Thyroid gland (tissue), 4 donors: Measurements from ENCODE around the gene NBAS. TPM values are rescaled to one million over a fixed set of nuclear protein-coding genes. Genes with fewer than 3 reads are reported as not detected.

ENCODE experiments used
- DNase-seq, 2 donors: peaks; one replicate each; pipeline ENCODE4 v3.0.0-alpha.2; 2019
- H3K27ac ChIP-seq, 3 donors: fragments of 200-600 bp; sonication (generic); 1 replicate in 2 of 3; 2 replicates in 1 of 3; pipeline ENCODE4 v1.5.1; 2016 to 2019; ENCODE audit warnings: mild to moderate bottlenecking in 1 of 3, moderate library complexity in 1 of 3
- H3K27me3 ChIP-seq: fragments of 200-600 bp; sonication (generic); one replicate; pipeline ENCODE4 v1.5.1; 2019
- H3K36me3 ChIP-seq, 2 donors: fragments of 200-600 bp; sonication (generic); one replicate each; pipeline ENCODE4 v1.5.1; 2016 to 2019
- H3K4me1 ChIP-seq, 2 donors: fragments of 200-600 bp; sonication (generic); one replicate each; pipeline ENCODE4 v1.5.1; 2017 to 2019
- H3K4me3 ChIP-seq, 3 donors: fragments of 200-600 bp; sonication (generic); replicated peaks in 1 of 3; 1 replicate in 2 of 3; 2 replicates in 1 of 3; pipeline ENCODE4 v1.5.1; 2016; ENCODE audit warnings: mild to moderate bottlenecking in 1 of 3
- H3K9me3 ChIP-seq: fragments of 200-600 bp; sonication (generic); one replicate; pipeline ENCODE4 v1.5.1; 2017
- CTCF ChIP-seq, 6 experiments: fragments of 200-600 bp in 3 of 6; fragments of 450-650 bp in 3 of 6; sonication (generic) in 3 of 6; IDR thresholded peaks; one replicate each; pipeline ENCODE4 v1.5.1; 2016 to 2019; ENCODE audit warnings: antibody characterized with exemption in 6 of 6, mild to moderate bottlenecking in 2 of 6, inconsistent platforms in 1 of 6, moderate library complexity in 1 of 6
- POLR2A ChIP-seq, 2 donors: fragments of 450-650 bp; IDR thresholded peaks; one replicate each; pipeline ENCODE4 v1.6.1; 2017; ENCODE audit warnings: antibody characterized with exemption in 2 of 2, mild to moderate bottlenecking in 2 of 2, moderate library complexity in 1 of 2
- WGBS, 2 donors: methylation state at CpG; one replicate each; pipeline ENCODE4 v1.1.5; 2017; 5-methylcytosine and 5-hydroxymethylcytosine counted together
- intact Hi-C: fragments of 100-400 bp; cut with DNase I; formaldehyde crosslinking; loops from one replicate; pipeline ENCODE4 v1.15.1; 2023
- total RNA-seq, 4 donors: library from RNA; depleted of rRNA; stranded (reverse); fragments of >200 nt; gene quantifications; one replicate each; pipeline ENCODE4 v1.2.3, GENCODE V29; 2016

Gene NBAS
- total RNA-seq, 4 donors from 2014 or later = 50.4 to 71.5 (median 54.7) TPM

- H3K4me1 ChIP-seq = no peaks in the 10 kb centered on the region
- DNase-seq = no peak
- H3K36me3 ChIP-seq = no peaks in the 10 kb centered on the region
- H3K9me3 ChIP-seq = no peaks in the 10 kb centered on the region
- H3K4me3 ChIP-seq = no peak overlapping the region
- no peaks in the 10 kb centered on the region for H3K27me3 ChIP-seq
- 95 to 98% methylated on average over 2 of the region's 2 CpGs for WGBS, 2 donors
- intact Hi-C loops = no loop called here
- TF ChIP-seq POLR2A (IDR thresholded peaks at IDR 0.05) (no peak), CTCF (IDR thresholded peaks at IDR 0.05) (no peak)
- no peak overlapping the region for H3K27ac ChIP-seq
Measured at GRCh38 chr2:15436195-15436594, 124.9 kb downstream of the NBAS start.

GRCh38 chr2:15435474-15435873, 125.7 kb downstream of the NBAS start:
- WGBS, 2 donors = 79 to 83% methylated on average over 5 of the region's 5 CpGs
- no peak for DNase-seq
- H3K27me3 ChIP-seq = no peaks in the 10 kb centered on the region
- no peaks in the 10 kb centered on the region for H3K4me1 ChIP-seq
- TF ChIP-seq POLR2A (IDR thresholded peaks at IDR 0.05) (no peak), CTCF (IDR thresholded peaks at IDR 0.05) (no peak)
- no peak overlapping the region for H3K27ac ChIP-seq
- H3K36me3 ChIP-seq = no peaks in the 10 kb centered on the region
- no peak overlapping the region for H3K4me3 ChIP-seq
- intact Hi-C loops = no loop called here
- no peaks in the 10 kb centered on the region for H3K9me3 ChIP-seq

- H3K27ac ChIP-seq = no peak overlapping the region
- no peaks in the 10 kb centered on the region for H3K36me3 ChIP-seq
- H3K4me1 ChIP-seq = no peaks in the 10 kb centered on the region
- no peaks in the 10 kb centered on the region for H3K27me3 ChIP-seq
- H3K4me3 ChIP-seq = no peak overlapping the region
- WGBS, 2 donors = 88 to 94% methylated on average over 5 of the region's 5 CpGs
- TF ChIP-seq POLR2A (IDR thresholded peaks at IDR 0.05) (no peak), CTCF (IDR thresholded peaks at IDR 0.05) (no peak)
- no peaks in the 10 kb centered on the region for H3K9me3 ChIP-seq
- intact Hi-C loops = no loop called here
- DNase-seq = no peak
Measured at GRCh38 chr2:15432642-15433256, 128.4 kb downstream of the NBAS start.

- H3K9me3 ChIP-seq = no peaks in the 10 kb centered on the region
- H3K36me3 ChIP-seq = no peaks in the 10 kb centered on the region
- no peak for DNase-seq
- H3K27me3 ChIP-seq = no peaks in the 10 kb centered on the region
- no peaks in the 10 kb centered on the region for H3K4me1 ChIP-seq
- TF ChIP-seq POLR2A (IDR thresholded peaks at IDR 0.05) = no peak
- intact Hi-C loops = no loop called here
- H3K27ac ChIP-seq = no peak overlapping the region
- no peak overlapping the region for H3K4me3 ChIP-seq
- WGBS, 2 donors = 82 to 86% methylated on average over 1 of the region's 1 CpG
Measured at GRCh38 chr2:15429032-15429431, 132.1 kb downstream of the NBAS start.

GRCh38 chr2:15427987-15428386, 133.1 kb downstream of the NBAS start:
- TF ChIP-seq CTCF (IDR thresholded peaks at IDR 0.05) (no peak), POLR2A (IDR thresholded peaks at IDR 0.05) (no peak)

More at GRCh38 chr2:15427987-15428386, 133.1 kb downstream of the NBAS start:
- no peaks in the 10 kb centered on the region for H3K4me1 ChIP-seq
- no peak overlapping the region for H3K4me3 ChIP-seq
- H3K27me3 ChIP-seq = no peaks in the 10 kb centered on the region
- H3K9me3 ChIP-seq = no peaks in the 10 kb centered on the region
- H3K36me3 ChIP-seq = no peaks in the 10 kb centered on the region
- DNase-seq = no peak
- intact Hi-C loops = no loop called here
- no peak overlapping the region for H3K27ac ChIP-seq
